ENCODE results near the gene SEPTIN6. TPM values are rescaled to one million over a fixed set of nuclear protein-coding genes. Genes with fewer than 3 reads are reported as not detected.

Gene SEPTIN6
- total and polyA plus RNA-seq, 2 of the 8 experiments (the other 6 are each of a cell fraction or from before 2014, with no cell fraction given): 31.0 to 42.6 TPM

DNA sequence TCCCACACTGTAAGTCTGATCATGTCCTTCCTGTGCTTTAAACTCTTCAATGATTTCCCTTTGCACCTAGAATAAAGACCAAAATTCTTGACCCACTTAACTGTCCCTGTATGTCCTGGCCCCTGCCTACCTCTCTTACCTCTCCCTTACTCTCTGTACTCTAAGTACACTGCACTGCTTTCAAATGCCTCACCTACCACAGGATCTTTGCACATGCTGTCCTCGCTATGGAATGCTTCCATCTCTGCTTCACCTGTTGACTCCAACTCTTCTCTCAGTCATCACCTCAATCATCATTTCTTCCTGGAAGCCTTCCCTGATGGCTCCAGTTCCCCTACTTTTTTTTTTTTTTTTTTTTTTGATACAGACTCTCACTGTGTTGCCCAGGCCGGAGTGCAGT is 29.0 kb upstream of the SEPTIN6 start:
- DNase-seq (ENCODE audit: low read depth in 1 of 2, low spot score in 2 of 2) (no peak), FAIRE-seq (no peak)
- Histone ChIP-seq H3K9ac (replicated peaks in 1 of 4; ENCODE audit: extremely low read depth in 1 of 4, low read depth in 3 of 4, low read length in 3 of 4) (no peak overlapping the region), H3K23ac (ENCODE audit: insufficient read length) (no peak overlapping the region), H3K4me1 (replicated peaks in 1 of 4; ENCODE audit: control insufficient read depth in 3 of 4, insufficient read depth in 4 of 4, low read length in 3 of 4) (no peaks in the 10 kb centered on the region), H3K4me3 (ENCODE audit: extremely low read depth in 1 of 4, insufficient read depth in 2 of 4, low read depth in 3 of 4, low read length in 4 of 4) (no peak overlapping the region), H2BK5ac (ENCODE audit: low read depth, low read length) (no peak overlapping the region), H3K23me2 (ENCODE audit: low read depth, low read length) (no peaks in the 10 kb centered on the region), H2BK20ac (ENCODE audit: low read length) (no peak overlapping the region), H4K20me1 (replicated peaks in 1 of 2; ENCODE audit: control insufficient read depth in 1 of 2, insufficient read depth in 2 of 2, low read length in 2 of 2) (no peaks in the 10 kb centered on the region), H4K5ac (ENCODE audit: insufficient read length, low read depth, low read length) (no peak overlapping the region), H2AFZ (ENCODE audit: low read length) (no peak overlapping the region), H3K36me3 (ENCODE audit: control insufficient read depth in 2 of 4, insufficient read depth in 4 of 4, low read length in 3 of 4) (no peaks in the 10 kb centered on the region), H3K4me2 (ENCODE audit: insufficient read depth in 1 of 2, low read depth in 2 of 2, low read length in 2 of 2) (no peak overlapping the region), H3K56ac (replicated peaks; ENCODE audit: insufficient read length, low read depth, low read length) (no peak overlapping the region), H3K14ac (ENCODE audit: insufficient read length) (no peak overlapping the region), H2BK120ac (replicated peaks; ENCODE audit: low read depth, low read length) (no peak overlapping the region), H3K9me3 (ENCODE audit: insufficient read depth in 2 of 2, low read depth in 1 of 2, low read length in 1 of 2) (no peaks in the 10 kb centered on the region), H4K91ac (replicated peaks; ENCODE audit: insufficient read length, low read length) (no peak overlapping the region), H3K4ac (replicated peaks; ENCODE audit: insufficient read length, low read depth, low read length) (no peak overlapping the region), H3K18ac (ENCODE audit: extremely low read depth, low read length) (no peak overlapping the region), H3K27ac (ENCODE audit: low read depth, low read length) (no peak overlapping the region), H2AK5ac (ENCODE audit: low read depth, low read length) (no peak overlapping the region), H3K27me3 (replicated peaks in 1 of 4; ENCODE audit: control insufficient read depth in 3 of 4, extremely low read depth in 1 of 4, insufficient read depth in 3 of 4, low read length in 3 of 4) (no peaks in the 10 kb centered on the region), H4K8ac (ENCODE audit: extremely low read depth, insufficient read depth, low read length) (no peak overlapping the region), H2BK15ac (ENCODE audit: low read length) (no peak overlapping the region), H3K79me1 (ENCODE audit: low read depth, low read length) (no peaks in the 10 kb centered on the region), H2BK12ac (ENCODE audit: low read depth, low read length) (no peak overlapping the region), H3K79me2 (ENCODE audit: control insufficient read depth in 1 of 2, insufficient read depth in 2 of 2, low read length in 2 of 2) (no peaks in the 10 kb centered on the region)
- POLR2A ChIA-PET (ENCODE audit: partially characterized antibody): interaction anchor here (0.6 kb wide), 1 partner anchor 16 kb away, joined by 3 read pairs; no protein-coding TSS in a partner anchor
- WGBS, 2 experiments (ENCODE audit: extremely low coverage in 1 of 2, insufficient coverage in 1 of 2, insufficient read length in 1 of 2, insufficient replicate concordance in 2 of 2, low coverage in 1 of 2, low lambda C conversion rate in 2 of 2, missing lambda C conversion rate in 1 of 2): 75% methylated on average over 1 of the region's 2 CpGs; no CpG with 5 or more reads in 1 of the 2 experiments
- no peak for TF ChIP-seq PHF8 (conservative IDR thresholded peaks at IDR 0.05; ENCODE audit: low read depth, low read length)
- peak; percentile 27; the same call in 1 of the 2 replicates for TF ChIP-seq KDM1A (IDR thresholded peaks at IDR 0.05; ENCODE audit: borderline replicate concordance, low read length)
- no peak for TF ChIP-seq CREB1 (IDR thresholded peaks at IDR 0.05)
- CTCF ChIA-PET (ENCODE audit: partially characterized antibody): interaction anchor here (0.5 kb wide), 1 partner anchor 24 kb away, joined by 4 read pairs; no protein-coding TSS in a partner anchor
